Keratinocyte (primary cell): Measurements from ENCODE around the gene PTBP1. TPM values are rescaled to one million over a fixed set of nuclear protein-coding genes. Genes with fewer than 3 reads are reported as not detected.

Experiments
- DNase-seq: peaks from one replicate; pipeline ENCODE4 v3.0.0-alpha.2; 2011; ENCODE audit warnings: low read depth, missing footprints, low spot score
- FAIRE-seq: peaks from 2 replicates; lab custom pipeline; 2011; peaks lifted over from hg19 to GRCh38; lab: Jason Lieb, UNC
- H2AFZ ChIP-seq: 2 replicates; pipeline ENCODE4 v1.6.0; 2012; ENCODE audit warnings: low read length, control low read depth, inconsistent platforms; ENCODE audit not compliant: control insufficient read depth
- H3K27ac ChIP-seq: 2 replicates; pipeline ENCODE4 v1.5.1; 2011; ENCODE audit warnings: low read length; ENCODE audit not compliant: control insufficient read depth, insufficient read depth
- H3K27me3 ChIP-seq: 3 replicates; pipeline ENCODE4 v1.6.0; 2011; ENCODE audit warnings: low read length; ENCODE audit not compliant: control insufficient read depth, insufficient read depth; ENCODE audit errors: extremely low read depth
- H3K36me3 ChIP-seq, 2 experiments: 2 replicates in 1 of 2; 3 replicates in 1 of 2; pipeline ENCODE4 v1.5.1; 2011; ENCODE audit warnings: low read length in 2 of 2, mild to moderate bottlenecking in 1 of 2; ENCODE audit not compliant: control insufficient read depth in 2 of 2, insufficient read depth in 2 of 2; ENCODE audit errors: extremely low read depth in 1 of 2
- H3K4me1 ChIP-seq: 3 replicates; pipeline ENCODE4 v1.5.1; 2011; ENCODE audit warnings: low read length; ENCODE audit not compliant: control insufficient read depth, insufficient read depth; ENCODE audit errors: extremely low read depth
- H3K4me2 ChIP-seq: 3 replicates; pipeline ENCODE4 v1.6.0; 2011; ENCODE audit warnings: low read depth, low read length; ENCODE audit not compliant: control insufficient read depth, insufficient read depth; ENCODE audit errors: extremely low read depth
- H3K4me3 ChIP-seq, 3 experiments: fragments of 200-600 bp in 1 of 3; sonication (generic) in 1 of 3; 2 replicates in 2 of 3; 3 replicates in 1 of 3; pipeline ENCODE4 v1.5.1; 2011 to 2016; ENCODE audit warnings: low read length in 3 of 3, mild to moderate bottlenecking in 3 of 3, control low read depth in 2 of 3, inconsistent platforms in 1 of 3, low read depth in 1 of 3, mixed read lengths in 1 of 3, mixed run types in 1 of 3, moderate library complexity in 1 of 3; ENCODE audit not compliant: control insufficient read depth in 2 of 3, insufficient read depth in 2 of 3; ENCODE audit errors: extremely low read depth in 1 of 3
- H3K79me2 ChIP-seq: 2 replicates; pipeline ENCODE4 v1.6.0; 2012; ENCODE audit warnings: low read length; ENCODE audit not compliant: control insufficient read depth, insufficient read depth
- H3K9ac ChIP-seq: 3 replicates; pipeline ENCODE4 v1.6.0; 2011; ENCODE audit warnings: low read length; ENCODE audit not compliant: control insufficient read depth, insufficient read depth; ENCODE audit errors: extremely low read depth
- H3K9me1 ChIP-seq: 3 replicates; pipeline ENCODE4 v1.6.0; 2011; ENCODE audit warnings: low read length; ENCODE audit not compliant: control insufficient read depth, insufficient read depth; ENCODE audit errors: extremely low read depth
- H3K9me3 ChIP-seq: 2 replicates; pipeline ENCODE4 v1.5.1; 2012; ENCODE audit warnings: low read depth, low read length; ENCODE audit not compliant: control insufficient read depth
- H4K20me1 ChIP-seq: 3 replicates; pipeline ENCODE4 v1.6.0; 2011; ENCODE audit warnings: low read length; ENCODE audit not compliant: control insufficient read depth, insufficient read depth; ENCODE audit errors: extremely low read depth
- EZH2 ChIP-seq: IDR thresholded peaks from one replicate; pipeline ENCODE4 v1.6.1; 2012; ENCODE audit warnings: inconsistent platforms, mild to moderate bottlenecking, low read length, moderate library complexity
- dilution Hi-C: fragments of 300-500 bp; cut with MboI; formaldehyde crosslinking; loops from one replicate; pipeline ENCODE4 v1.7.0; 2020; ENCODE audit warnings: low sequenced_read_pairs; ENCODE audit not compliant: extremely low pct_ligation_motif_present
- polyA plus RNA-seq, 5 experiments: library from polyadenylated mRNA; depleted of rRNA in 3 of 5; stranded (reverse) in 3 of 5; stranded (forward) in 1 of 5; unstranded in 1 of 5; fragments of >200 nt; gene quantifications; 1 replicate in 1 of 5; 2 replicates in 3 of 5; 3 replicates in 1 of 5; pipeline versions ENCODE4 v1.2.1 to v1.2.3, GENCODE V29; 2011 to 2012; ENCODE audit warnings: missing spikeins in 2 of 5, low read depth in 1 of 5, low replicate concordance in 1 of 5
- TF ChIP-seq, protein P1 (sequence below), 3 experiments: IDR thresholded peaks in 1 of 3; conservative IDR thresholded peaks in 1 of 3; optimal IDR thresholded peaks in 1 of 3; 2 replicates in 2 of 3; 3 replicates in 1 of 3; pipeline versions ENCODE3 to v1.5.1; 2011; ENCODE audit warnings: low read length in 3 of 3, mild to moderate bottlenecking in 3 of 3, moderate library complexity in 2 of 3, control low read depth in 1 of 3, inconsistent platforms in 1 of 3; ENCODE audit not compliant: insufficient read depth in 2 of 3; ENCODE audit errors: extremely low read depth in 1 of 3

The PTBP1 gene
- polyA plus RNA-seq, 1 donor (not counting 4 experiments of a cell fraction or from before 2014, with no cell fraction given), result 117 TPM

DNA sequence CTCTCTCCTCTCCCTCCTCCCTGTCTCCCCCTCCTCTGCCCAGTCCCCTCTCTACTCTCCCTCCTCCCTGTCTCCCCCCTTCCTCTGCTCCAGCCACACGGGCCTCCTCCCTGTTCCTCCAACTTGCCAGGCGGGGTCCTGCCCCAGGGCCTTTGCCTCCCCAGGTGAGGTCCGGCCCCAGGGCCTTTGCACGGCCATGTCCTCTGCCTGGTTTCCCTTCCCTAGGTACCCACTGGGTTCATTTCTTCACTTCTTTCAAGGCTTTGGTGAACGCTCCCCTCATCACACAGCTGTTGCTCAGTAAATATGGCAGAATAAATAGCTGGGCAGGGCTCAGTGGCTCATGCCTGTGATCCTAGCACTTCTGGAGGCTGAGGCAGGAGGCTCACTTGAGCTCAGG is 25.2 kb upstream of the PTBP1 start:
- no peaks in the 10 kb centered on the region for H3K36me3 ChIP-seq
- H3K27ac ChIP-seq, result no peak overlapping the region
- DNase-seq (no peak), FAIRE-seq (no peak)
- no peaks in the 10 kb centered on the region for H3K9me3 ChIP-seq
- H3K9ac ChIP-seq, result no peak overlapping the region
- no peaks in the 10 kb centered on the region for H4K20me1 ChIP-seq
- TF ChIP-seq, protein P1, sequence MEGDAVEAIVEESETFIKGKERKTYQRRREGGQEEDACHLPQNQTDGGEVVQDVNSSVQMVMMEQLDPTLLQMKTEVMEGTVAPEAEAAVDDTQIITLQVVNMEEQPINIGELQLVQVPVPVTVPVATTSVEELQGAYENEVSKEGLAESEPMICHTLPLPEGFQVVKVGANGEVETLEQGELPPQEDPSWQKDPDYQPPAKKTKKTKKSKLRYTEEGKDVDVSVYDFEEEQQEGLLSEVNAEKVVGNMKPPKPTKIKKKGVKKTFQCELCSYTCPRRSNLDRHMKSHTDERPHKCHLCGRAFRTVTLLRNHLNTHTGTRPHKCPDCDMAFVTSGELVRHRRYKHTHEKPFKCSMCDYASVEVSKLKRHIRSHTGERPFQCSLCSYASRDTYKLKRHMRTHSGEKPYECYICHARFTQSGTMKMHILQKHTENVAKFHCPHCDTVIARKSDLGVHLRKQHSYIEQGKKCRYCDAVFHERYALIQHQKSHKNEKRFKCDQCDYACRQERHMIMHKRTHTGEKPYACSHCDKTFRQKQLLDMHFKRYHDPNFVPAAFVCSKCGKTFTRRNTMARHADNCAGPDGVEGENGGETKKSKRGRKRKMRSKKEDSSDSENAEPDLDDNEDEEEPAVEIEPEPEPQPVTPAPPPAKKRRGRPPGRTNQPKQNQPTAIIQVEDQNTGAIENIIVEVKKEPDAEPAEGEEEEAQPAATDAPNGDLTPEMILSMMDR (optimal IDR thresholded peaks at IDR 0.05 in 1 of 3, IDR thresholded peaks at IDR 0.05 in 1 of 3, conservative IDR thresholded peaks at IDR 0.05 in 1 of 3; ENCODE audit: extremely low read depth in 1 of 3, insufficient read depth in 2 of 3, low read length in 3 of 3), result no peak
- TF ChIP-seq EZH2, result no peak
- H3K79me2 ChIP-seq, result no peaks in the 10 kb centered on the region
- H3K4me3 ChIP-seq, result no peak overlapping the region
- H3K9me1 ChIP-seq, result no peaks in the 10 kb centered on the region
- dilution Hi-C loops, result no loop called here
- no peaks in the 10 kb centered on the region for H3K27me3 ChIP-seq
- H3K4me1 ChIP-seq, result no peaks in the 10 kb centered on the region
- no peak overlapping the region for H2AFZ ChIP-seq
- H3K4me2 ChIP-seq, result no peak overlapping the region

DNA sequence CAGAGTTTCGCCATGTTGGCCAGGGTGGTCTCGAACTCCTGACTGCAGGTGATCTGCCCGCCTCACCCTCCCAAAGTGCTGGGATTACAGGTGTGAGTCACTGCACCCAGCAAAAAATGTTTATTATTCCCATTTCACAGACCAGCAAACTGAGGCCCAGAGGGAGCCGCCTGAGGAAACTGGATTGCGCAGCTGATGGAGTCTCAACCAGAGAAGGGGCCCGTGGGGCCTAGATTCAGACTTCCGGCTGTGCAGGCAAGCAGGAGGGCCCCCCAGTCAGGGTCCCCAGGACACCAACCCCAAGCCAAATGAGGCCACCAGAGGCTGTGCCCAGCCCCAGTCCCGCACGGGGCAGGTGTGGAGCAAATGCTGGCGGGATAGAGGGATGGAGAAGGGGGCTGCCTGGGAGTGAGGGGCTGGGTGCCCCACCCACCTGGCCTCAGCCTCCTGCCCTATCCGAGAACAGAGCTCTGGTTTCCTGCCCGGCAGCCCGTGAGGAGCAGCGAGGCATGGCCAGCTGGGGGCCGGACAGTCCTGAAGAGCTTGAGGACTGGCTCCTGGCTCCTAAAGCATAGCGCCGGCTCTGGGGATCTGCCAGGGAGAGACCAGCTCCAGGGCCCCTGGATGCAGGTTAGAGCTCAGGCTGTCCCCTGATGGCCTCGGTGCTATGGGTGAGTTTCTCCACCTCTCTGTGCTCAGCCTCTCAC is 24.4 kb upstream of the PTBP1 start:
- Histone ChIP-seq H2AFZ (no peak overlapping the region), H4K20me1 (no peaks in the 10 kb centered on the region), H3K79me2 (no peaks in the 10 kb centered on the region), H3K27ac (no peak overlapping the region), H3K4me1 (no peaks in the 10 kb centered on the region), H3K9me3 (no peaks in the 10 kb centered on the region), H3K9me1 (no peaks in the 10 kb centered on the region), H3K27me3 (no peaks in the 10 kb centered on the region), H3K36me3 (no peaks in the 10 kb centered on the region), H3K4me3 (no peak overlapping the region), H3K4me2 (no peak overlapping the region), H3K9ac (no peak overlapping the region)
- FAIRE-seq (no peak), DNase-seq (no peak)
- dilution Hi-C loops, result no loop called here
- TF ChIP-seq, protein P1 (optimal IDR thresholded peaks at IDR 0.05 in 1 of 3, IDR thresholded peaks at IDR 0.05 in 1 of 3, conservative IDR thresholded peaks at IDR 0.05 in 1 of 3; ENCODE audit: extremely low read depth in 1 of 3, insufficient read depth in 2 of 3, low read length in 3 of 3), result no peak
- no peak for TF ChIP-seq EZH2
